Stomach (tissue), 4 donors: Measurements from ENCODE around the gene SORL1.

Experiments
- CTCF ChIP-seq, 7 experiments: fragments of 450-650 bp in 4 of 7; fragments of 200-600 bp in 3 of 7; sonication (generic) in 3 of 7; IDR thresholded peaks; one replicate each; pipeline ENCODE4 v1.5.1; 2016 to 2019; ENCODE audit warnings: antibody characterized with exemption in 7 of 7, control low read depth in 2 of 7, mild to moderate bottlenecking in 1 of 7
- POLR2A ChIP-seq, 4 donors: fragments of 450-650 bp; IDR thresholded peaks; one replicate each; pipeline ENCODE4 v1.6.1; 2016; ENCODE audit warnings: antibody characterized with exemption in 4 of 4, control low read depth in 2 of 4, mild to moderate bottlenecking in 1 of 4, moderate library complexity in 1 of 4
- POLR2AphosphoS5 ChIP-seq, 3 donors: sonication (generic); formaldehyde crosslinking; IDR thresholded peaks; one replicate each; pipeline ENCODE4 v1.6.1; 2016; ENCODE audit warnings: antibody characterized with exemption in 3 of 3

- TF ChIP-seq POLR2AphosphoS5 (IDR thresholded peaks at IDR 0.05) (no peak), CTCF (IDR thresholded peaks at IDR 0.05) (no peak), POLR2A (IDR thresholded peaks at IDR 0.05) (no peak)
Measured at GRCh38 chr11:121669422-121669821, 217.3 kb downstream of the SORL1 start.
